ENCODE measurements around the gene ZNF396. TPM values are rescaled to one million over a fixed set of nuclear protein-coding genes. Genes with fewer than 3 reads are reported as not detected.

The ZNF396 gene
- total RNA-seq, 1 donor from 2014 or later = 2.2 TPM

DNA sequence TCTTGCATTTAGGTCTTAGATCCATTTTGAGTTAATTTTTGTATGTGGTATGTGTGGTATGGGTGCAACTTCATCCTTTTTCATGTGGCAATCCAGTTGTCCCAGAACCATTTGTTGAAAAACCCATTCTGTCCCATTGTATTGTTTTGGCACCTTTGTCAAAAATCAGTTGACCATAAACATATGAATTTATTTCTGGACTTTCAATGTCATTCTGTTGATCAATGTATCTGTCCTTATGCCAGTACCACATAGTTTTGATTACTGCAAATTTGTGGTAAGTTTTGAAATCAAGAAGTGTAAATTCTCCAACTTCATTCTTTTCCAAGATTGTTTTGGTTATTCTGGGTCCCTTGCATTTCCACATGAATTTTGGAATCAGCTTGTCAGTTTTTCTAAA, 16.6 kb upstream of the ZNF396 start:
- no peak overlapping the region for H3K4me2 ChIP-seq
- no peak overlapping the region for H3K4me3 ChIP-seq
- H3K4me1 ChIP-seq = no peaks in the 10 kb centered on the region
- no peak overlapping the region for H3K27ac Mint-ChIP-seq
- no peak for DNase-seq (ENCODE audit: low spot score)
- peaks cover 2% of the 10 kb centered on the region for H3K4me1 Mint-ChIP-seq
- H3K27me3 Mint-ChIP-seq (ENCODE audit: insufficient read depth, low read depth) = peaks cover 1% of the 10 kb centered on the region
- H2AFZ ChIP-seq (replicated peaks) = no peak overlapping the region
- no peak overlapping the region for H3K27ac ChIP-seq
- H4K20me1 ChIP-seq (ENCODE audit: low read depth) = no peaks in the 10 kb centered on the region
- no peaks in the 10 kb centered on the region for H3K36me3 ChIP-seq
- H3K4me3 Mint-ChIP-seq = no peak overlapping the region
- H3K9me3 ChIP-seq (ENCODE audit: low read depth) = no peaks in the 10 kb centered on the region
- H3K36me3 Mint-ChIP-seq = no peaks in the 10 kb centered on the region
- TF ChIP-seq EZH2phosphoT487 (IDR thresholded peaks at IDR 0.05) (no peak), EZH2 (IDR thresholded peaks at IDR 0.05) (no peak)
- TF ChIP-seq, protein P1, sequence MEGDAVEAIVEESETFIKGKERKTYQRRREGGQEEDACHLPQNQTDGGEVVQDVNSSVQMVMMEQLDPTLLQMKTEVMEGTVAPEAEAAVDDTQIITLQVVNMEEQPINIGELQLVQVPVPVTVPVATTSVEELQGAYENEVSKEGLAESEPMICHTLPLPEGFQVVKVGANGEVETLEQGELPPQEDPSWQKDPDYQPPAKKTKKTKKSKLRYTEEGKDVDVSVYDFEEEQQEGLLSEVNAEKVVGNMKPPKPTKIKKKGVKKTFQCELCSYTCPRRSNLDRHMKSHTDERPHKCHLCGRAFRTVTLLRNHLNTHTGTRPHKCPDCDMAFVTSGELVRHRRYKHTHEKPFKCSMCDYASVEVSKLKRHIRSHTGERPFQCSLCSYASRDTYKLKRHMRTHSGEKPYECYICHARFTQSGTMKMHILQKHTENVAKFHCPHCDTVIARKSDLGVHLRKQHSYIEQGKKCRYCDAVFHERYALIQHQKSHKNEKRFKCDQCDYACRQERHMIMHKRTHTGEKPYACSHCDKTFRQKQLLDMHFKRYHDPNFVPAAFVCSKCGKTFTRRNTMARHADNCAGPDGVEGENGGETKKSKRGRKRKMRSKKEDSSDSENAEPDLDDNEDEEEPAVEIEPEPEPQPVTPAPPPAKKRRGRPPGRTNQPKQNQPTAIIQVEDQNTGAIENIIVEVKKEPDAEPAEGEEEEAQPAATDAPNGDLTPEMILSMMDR (IDR thresholded peaks at IDR 0.05) = no peak
- no peaks in the 10 kb centered on the region for H3K79me2 ChIP-seq (ENCODE audit: low read depth)
- H3K9me3 Mint-ChIP-seq = no peaks in the 10 kb centered on the region
- no peak overlapping the region for H3K9ac ChIP-seq
- no peaks in the 10 kb centered on the region for H3K27me3 ChIP-seq
- H3F3A ChIP-seq (ENCODE audit: low read depth) = no peaks in the 10 kb centered on the region

DNA sequence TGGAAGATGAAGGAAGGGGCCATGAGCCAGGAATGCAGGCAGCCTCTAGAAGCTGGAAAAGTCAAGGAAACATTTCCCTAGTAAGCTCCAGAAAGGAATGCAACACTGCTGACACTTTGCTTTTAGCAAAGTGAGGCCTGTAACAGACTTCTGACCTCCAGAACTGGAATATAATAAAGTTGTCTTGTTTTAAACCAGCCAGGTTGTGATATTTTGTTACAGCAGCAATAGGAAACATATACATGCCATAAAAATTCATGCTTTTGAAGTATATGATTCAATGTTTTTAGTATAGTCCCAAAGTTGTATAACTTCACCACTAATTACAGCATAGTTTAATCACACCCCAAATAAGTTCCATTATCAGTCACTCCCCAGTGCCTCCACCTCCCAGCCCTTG, 15.2 kb upstream of the ZNF396 start:
- Histone ChIP-seq H3K4me2 (no peak overlapping the region), H3K9me3 (ENCODE audit: low read depth) (no peaks in the 10 kb centered on the region), H4K20me1 (ENCODE audit: low read depth) (no peaks in the 10 kb centered on the region), H3F3A (ENCODE audit: low read depth) (no peaks in the 10 kb centered on the region), H3K79me2 (ENCODE audit: low read depth) (no peaks in the 10 kb centered on the region), H3K27ac (no peak overlapping the region), H2AFZ (replicated peaks) (no peak overlapping the region), H3K4me1 (no peaks in the 10 kb centered on the region), H3K9ac (no peak overlapping the region), H3K27me3 (no peaks in the 10 kb centered on the region), H3K4me3 (no peak overlapping the region), H3K36me3 (no peaks in the 10 kb centered on the region)
- no peaks in the 10 kb centered on the region for H3K36me3 Mint-ChIP-seq
- DNase-seq (ENCODE audit: low spot score) = no peak
- TF ChIP-seq EZH2 (IDR thresholded peaks at IDR 0.05) = no peak
- TF ChIP-seq, protein P1 (IDR thresholded peaks at IDR 0.05) = no peak
- no peak for TF ChIP-seq EZH2phosphoT487 (IDR thresholded peaks at IDR 0.05)
- no peaks in the 10 kb centered on the region for H3K9me3 Mint-ChIP-seq
- H3K27me3 Mint-ChIP-seq (ENCODE audit: insufficient read depth, low read depth) = no peaks in the 10 kb centered on the region
- no peak overlapping the region for H3K27ac Mint-ChIP-seq
- no peak overlapping the region for H3K4me3 Mint-ChIP-seq
- H3K4me1 Mint-ChIP-seq = no peaks in the 10 kb centered on the region

DNA sequence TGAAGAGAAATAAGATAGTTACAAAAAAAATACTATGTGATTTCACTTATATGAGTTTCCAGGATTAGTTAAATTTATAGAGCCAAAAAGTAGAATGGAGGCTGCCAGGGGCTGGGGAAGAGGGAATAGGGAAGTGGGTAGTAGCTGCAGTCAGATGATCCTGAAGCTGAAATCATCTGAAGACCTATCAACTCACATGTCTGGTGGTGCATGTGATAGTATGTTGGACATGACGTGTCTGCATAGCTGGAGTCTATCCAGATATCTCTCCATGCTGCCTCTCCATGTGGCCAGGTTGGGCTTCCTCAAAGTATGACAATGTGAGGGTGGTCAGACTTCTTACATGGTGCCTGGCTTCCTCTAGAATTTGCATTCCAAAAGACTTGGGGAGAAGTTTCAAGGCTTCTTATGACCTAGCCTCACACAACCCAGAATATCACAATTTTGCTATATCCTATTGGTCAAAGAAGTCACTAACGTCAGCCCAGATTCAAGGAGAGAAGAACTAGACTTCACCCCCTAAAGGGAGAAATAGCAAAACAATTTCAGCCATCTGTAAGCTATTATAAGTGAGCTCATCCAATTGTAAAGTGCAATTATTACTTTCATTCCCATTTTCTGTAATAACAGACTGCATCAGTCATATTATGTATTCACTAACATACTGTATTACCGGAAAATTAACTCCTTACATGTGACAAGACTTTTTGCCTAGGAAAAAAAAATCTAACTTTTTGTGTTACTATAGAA, 14.0 kb upstream of the ZNF396 start:
- Histone ChIP-seq H3K4me3 (no peak overlapping the region), H3K4me2 (no peak overlapping the region), H3K9me3 (ENCODE audit: low read depth) (no peaks in the 10 kb centered on the region), H4K20me1 (ENCODE audit: low read depth) (no peaks in the 10 kb centered on the region), H3K27ac (no peak overlapping the region), H2AFZ (replicated peaks) (no peak overlapping the region), H3K27me3 (no peaks in the 10 kb centered on the region), H3K9ac (no peak overlapping the region), H3K79me2 (ENCODE audit: low read depth) (no peaks in the 10 kb centered on the region), H3K4me1 (no peaks in the 10 kb centered on the region), H3F3A (ENCODE audit: low read depth) (no peaks in the 10 kb centered on the region), H3K36me3 (no peaks in the 10 kb centered on the region)
- no peaks in the 10 kb centered on the region for H3K27me3 Mint-ChIP-seq (ENCODE audit: insufficient read depth, low read depth)
- H3K4me1 Mint-ChIP-seq = no peaks in the 10 kb centered on the region
- H3K9me3 Mint-ChIP-seq = no peaks in the 10 kb centered on the region
- no peak overlapping the region for H3K4me3 Mint-ChIP-seq
- DNase-seq (ENCODE audit: low spot score) = no peak
- no peak overlapping the region for H3K27ac Mint-ChIP-seq
- TF ChIP-seq EZH2 (IDR thresholded peaks at IDR 0.05) = no peak
- no peaks in the 10 kb centered on the region for H3K36me3 Mint-ChIP-seq

DNA sequence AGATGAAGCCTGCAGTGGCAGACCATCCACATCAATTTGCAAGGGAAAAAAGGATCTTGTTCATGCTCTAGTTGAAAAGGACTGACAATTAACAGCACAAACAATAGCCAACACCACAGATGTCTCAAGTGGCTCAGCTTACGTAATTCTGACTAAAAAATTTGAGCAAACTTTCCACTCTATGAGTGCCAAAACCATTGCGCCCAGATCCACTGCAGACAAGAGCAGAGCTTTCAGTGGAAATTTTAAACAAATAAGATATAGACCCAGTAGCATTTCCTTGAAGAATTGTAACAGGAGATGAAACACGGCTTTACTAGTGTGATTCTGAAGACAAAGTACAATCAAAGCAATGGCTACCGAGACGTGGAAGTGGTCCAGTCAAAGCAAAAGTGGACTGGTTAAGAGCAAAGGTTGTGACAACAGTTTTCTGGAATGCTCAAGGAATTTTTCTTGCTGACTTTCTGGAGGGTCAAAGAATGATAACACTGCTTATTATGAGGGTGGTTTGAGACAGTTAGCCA, 12.0 kb upstream of the ZNF396 start:
- Mint-ChIP-seq H3K4me1 (no peaks in the 10 kb centered on the region), H3K27me3 (ENCODE audit: insufficient read depth, low read depth) (peaks cover 4% of the 10 kb centered on the region), H3K36me3 (no peaks in the 10 kb centered on the region), H3K4me3 (no peak overlapping the region), H3K9me3 (no peaks in the 10 kb centered on the region), H3K27ac (no peak overlapping the region)
- Histone ChIP-seq H4K20me1 (ENCODE audit: low read depth) (no peaks in the 10 kb centered on the region), H3K27ac (no peak overlapping the region), H3K4me2 (no peak overlapping the region), H3K9me3 (ENCODE audit: low read depth) (no peaks in the 10 kb centered on the region), H3K4me1 (no peaks in the 10 kb centered on the region), H3K36me3 (no peaks in the 10 kb centered on the region), H3K4me3 (no peak overlapping the region), H3K9ac (no peak overlapping the region), H3K27me3 (no peaks in the 10 kb centered on the region), H2AFZ (replicated peaks) (peak overlapping the region; percentile 88), H3K79me2 (ENCODE audit: low read depth) (no peaks in the 10 kb centered on the region), H3F3A (ENCODE audit: low read depth) (no peaks in the 10 kb centered on the region)
- TF ChIP-seq, protein P1 (IDR thresholded peaks at IDR 0.05) = no peak
- TF ChIP-seq EZH2phosphoT487 (IDR thresholded peaks at IDR 0.05) (no peak), EZH2 (IDR thresholded peaks at IDR 0.05) (no peak)
- DNase-seq (ENCODE audit: low spot score) = no peak

Data from neural progenitor cell (in vitro differentiated cells).